Measurements from ENCODE around the gene ULK2.

The ULK2 gene

DNA sequence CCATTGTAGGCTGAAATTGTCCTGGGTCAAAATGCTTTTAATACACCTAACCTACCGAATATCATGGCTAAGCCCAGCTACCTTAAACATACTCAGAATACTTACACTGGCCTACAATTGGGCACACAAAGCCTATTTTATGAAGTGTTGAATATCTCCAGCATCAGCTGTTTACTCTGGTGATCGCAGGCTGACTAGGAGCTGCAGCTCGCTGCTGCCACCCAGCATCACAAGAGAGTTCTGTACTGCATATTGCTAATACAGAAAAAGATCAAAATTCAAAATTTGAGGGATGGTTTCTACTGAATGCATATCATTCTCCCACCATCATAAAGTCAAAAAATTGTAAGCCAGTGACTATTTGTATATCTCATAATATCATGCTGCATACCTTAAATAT, 55.3 kb downstream of the ULK2 start:
- peak in 1 of 2 experiments; percentile 60 for DNase-seq (ENCODE audit: low read depth in 1 of 2, low spot score in 1 of 2)
- TF ChIP-seq JUND (IDR thresholded peaks at IDR 0.05; ENCODE audit: low read depth): no peak
- in situ Hi-C loops (cut with HindIII; ENCODE audit: low pct_unique_long_range_greater_than_20kb, low sequenced_read_pairs): no loop called here

DNA sequence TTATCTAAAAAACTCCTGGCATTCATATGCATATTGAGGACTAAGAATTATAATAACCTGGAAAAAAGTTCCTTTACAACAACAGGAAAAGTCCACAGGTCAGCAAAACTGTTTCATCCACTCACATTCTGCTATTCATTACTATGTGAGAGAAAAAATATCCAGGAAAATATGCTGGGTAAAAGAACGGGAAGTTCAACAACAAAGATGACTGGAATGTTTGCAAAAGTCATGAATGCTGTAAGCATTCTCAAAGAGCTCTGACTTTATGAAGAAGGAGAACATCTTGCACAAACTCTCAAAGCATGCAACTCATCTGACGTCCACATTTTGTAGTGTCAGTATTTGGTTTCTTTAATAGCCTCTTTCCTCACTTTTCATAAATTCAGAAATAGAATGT, 62.7 kb downstream of the ULK2 start:
- no peak for DNase-seq (ENCODE audit: low read depth in 1 of 2, low spot score in 1 of 2)
- in situ Hi-C loops (cut with HindIII; ENCODE audit: low pct_unique_long_range_greater_than_20kb, low sequenced_read_pairs): no loop called here
- no peak for TF ChIP-seq JUND (IDR thresholded peaks at IDR 0.05; ENCODE audit: low read depth)

GRCh38 chr17:19800571-19800970, 67.2 kb downstream of the ULK2 start:
- in situ Hi-C loops (cut with HindIII; ENCODE audit: low pct_unique_long_range_greater_than_20kb, low sequenced_read_pairs): no loop called here
- no peak for TF ChIP-seq JUND (IDR thresholded peaks at IDR 0.05; ENCODE audit: low read depth)
- DNase-seq (ENCODE audit: low read depth in 1 of 2, low spot score in 1 of 2): no peak

- peak in 1 of 2 experiments; percentile 77 for DNase-seq (ENCODE audit: low read depth in 1 of 2, low spot score in 1 of 2)
- TF ChIP-seq JUND (IDR thresholded peaks at IDR 0.05; ENCODE audit: low read depth): no peak
- in situ Hi-C loops (cut with HindIII; ENCODE audit: low pct_unique_long_range_greater_than_20kb, low sequenced_read_pairs): no loop called here
These were observed 67.9 kb downstream of the ULK2 start for GRCh38 chr17:19799796-19800195.

GRCh38 chr17:19796457-19796856, 71.3 kb downstream of the ULK2 start:
- DNase-seq (ENCODE audit: low read depth in 1 of 2, low spot score in 1 of 2): no peak
- in situ Hi-C loops (cut with HindIII; ENCODE audit: low pct_unique_long_range_greater_than_20kb, low sequenced_read_pairs): no loop called here
- TF ChIP-seq JUND (IDR thresholded peaks at IDR 0.05; ENCODE audit: low read depth): no peak

DNA sequence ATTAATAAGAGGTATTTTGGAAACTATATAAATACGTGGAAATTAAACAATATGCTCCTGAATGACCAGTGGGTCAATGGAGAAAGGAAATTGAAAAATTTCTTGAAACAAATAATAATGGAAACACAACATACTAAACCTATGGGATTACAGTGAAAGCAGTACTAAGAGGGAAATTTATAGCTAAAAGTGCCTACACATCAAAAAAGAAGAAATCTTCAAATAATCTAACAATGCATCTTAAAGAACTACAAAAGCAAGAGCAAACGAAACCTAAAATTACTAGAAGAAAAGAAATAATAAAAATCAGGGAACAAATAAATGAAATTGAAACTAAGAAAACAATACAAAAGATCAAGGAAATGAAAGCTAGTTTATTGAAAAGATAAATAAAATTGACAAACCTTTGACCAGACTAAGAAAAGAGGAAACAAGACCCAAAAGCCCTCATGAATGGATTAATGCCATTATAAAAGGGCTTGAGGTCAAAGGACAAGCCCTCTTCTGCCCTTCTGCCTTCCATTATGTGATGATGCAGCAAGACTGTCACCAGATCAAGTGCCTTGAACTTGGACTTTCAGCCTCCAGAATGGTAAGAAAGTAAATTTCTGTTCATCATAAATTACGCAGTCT, 75.7 kb downstream of the ULK2 start:
- in situ Hi-C loops (cut with HindIII; ENCODE audit: low pct_unique_long_range_greater_than_20kb, low sequenced_read_pairs): no loop called here
- no peak for DNase-seq (ENCODE audit: low read depth in 1 of 2, low spot score in 1 of 2)

DNA sequence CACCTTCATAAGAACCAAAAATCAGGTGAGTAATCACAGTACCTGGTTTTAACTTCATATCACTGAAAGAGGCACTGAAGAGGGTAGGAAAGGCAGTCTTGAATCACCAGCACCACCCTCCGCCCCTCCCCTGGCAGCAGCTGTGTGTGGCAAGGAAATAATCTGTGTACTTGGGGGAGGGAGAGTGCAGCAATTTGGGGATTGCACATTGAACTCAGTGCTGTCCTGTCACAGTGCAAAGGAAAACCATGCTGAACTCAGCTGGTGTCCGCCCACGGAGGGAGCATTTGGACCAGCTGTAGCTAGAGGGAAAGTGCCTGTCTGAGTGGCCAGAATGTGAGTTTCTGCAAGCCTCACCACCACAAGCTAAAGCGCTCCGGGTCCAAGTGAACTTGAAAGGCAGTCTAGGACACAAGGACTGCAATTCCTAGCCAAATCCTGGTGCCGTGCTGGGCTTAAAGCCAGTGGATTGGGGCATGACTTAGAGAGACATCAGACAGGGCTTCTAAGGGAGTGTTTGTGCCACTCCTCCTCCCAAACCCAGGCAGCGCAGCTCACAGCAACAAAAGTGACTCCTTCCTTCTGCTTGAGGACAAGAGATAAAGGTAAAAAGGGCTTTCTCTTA, 79.9 kb downstream of the ULK2 start:
- DNase-seq (ENCODE audit: low read depth in 1 of 2, low spot score in 1 of 2): no peak
- in situ Hi-C loops (cut with HindIII; ENCODE audit: low pct_unique_long_range_greater_than_20kb, low sequenced_read_pairs): no loop called here
- TF ChIP-seq JUND (IDR thresholded peaks at IDR 0.05; ENCODE audit: low read depth): no peak

More for the DNA sequence above, 75.7 kb downstream of the ULK2 start:
- no peak for TF ChIP-seq JUND (IDR thresholded peaks at IDR 0.05; ENCODE audit: low read depth)

DNA sequence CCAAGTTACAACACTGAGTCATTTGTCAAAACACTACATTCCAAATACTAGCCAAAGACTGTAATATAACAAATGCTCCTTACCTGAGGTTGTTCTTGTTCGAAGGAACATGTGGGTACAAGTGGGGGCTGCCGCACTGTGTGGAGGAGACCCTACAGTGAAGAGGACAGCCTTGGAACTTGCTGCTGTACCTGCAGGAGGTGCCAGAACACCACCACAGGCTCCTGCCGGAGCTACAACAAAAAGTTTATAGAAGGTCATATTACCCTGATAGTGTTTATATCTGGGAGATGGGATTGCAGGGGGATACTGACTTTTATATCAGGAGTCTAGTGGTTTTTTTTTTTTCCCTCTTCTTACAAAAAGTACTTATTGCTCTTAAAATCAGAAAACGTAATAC, 81.9 kb downstream of the ULK2 start:
- in situ Hi-C loops (cut with HindIII; ENCODE audit: low pct_unique_long_range_greater_than_20kb, low sequenced_read_pairs): no loop called here
- TF ChIP-seq JUND (IDR thresholded peaks at IDR 0.05; ENCODE audit: low read depth): no peak
- no peak for DNase-seq (ENCODE audit: low read depth in 1 of 2, low spot score in 1 of 2)

- in situ Hi-C loops (cut with HindIII; ENCODE audit: low pct_unique_long_range_greater_than_20kb, low sequenced_read_pairs): no loop called here
- peak in 1 of 2 experiments; percentile 52 for DNase-seq (ENCODE audit: low read depth in 1 of 2, low spot score in 1 of 2)
- no peak for TF ChIP-seq JUND (IDR thresholded peaks at IDR 0.05; ENCODE audit: low read depth)
These were observed 86.0 kb downstream of the ULK2 start for GRCh38 chr17:19781488-19782458.

DNA sequence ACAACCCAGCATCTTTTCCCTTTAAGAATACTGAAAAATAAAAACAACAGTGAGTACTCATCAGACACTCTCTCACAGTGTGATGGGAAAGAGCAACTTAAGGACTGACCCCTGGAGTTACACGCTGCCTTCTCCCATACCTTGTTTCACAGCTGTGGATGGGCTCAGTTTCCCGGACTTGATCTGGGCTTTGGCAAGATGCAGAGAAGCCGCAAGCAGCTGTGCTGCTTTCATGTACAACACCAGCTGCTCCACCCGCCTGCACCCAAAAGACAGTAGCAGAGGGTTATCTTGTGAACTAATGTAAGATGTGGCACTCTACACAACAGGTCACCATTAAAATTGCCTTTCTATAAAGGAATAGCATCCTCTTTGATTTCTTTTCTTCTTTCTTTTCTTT, 86.9 kb downstream of the ULK2 start:
- DNase-seq (ENCODE audit: low read depth in 1 of 2, low spot score in 1 of 2): no peak
- in situ Hi-C loops (cut with HindIII; ENCODE audit: low pct_unique_long_range_greater_than_20kb, low sequenced_read_pairs): no loop called here
- TF ChIP-seq JUND (IDR thresholded peaks at IDR 0.05; ENCODE audit: low read depth): no peak

GRCh38 chr17:19773534-19773933, 94.2 kb downstream of the ULK2 start:
- DNase-seq (ENCODE audit: low read depth in 1 of 2, low spot score in 1 of 2): no peak
- TF ChIP-seq JUND (IDR thresholded peaks at IDR 0.05; ENCODE audit: low read depth): no peak
- in situ Hi-C loops (cut with HindIII; ENCODE audit: low pct_unique_long_range_greater_than_20kb, low sequenced_read_pairs): no loop called here

DNA sequence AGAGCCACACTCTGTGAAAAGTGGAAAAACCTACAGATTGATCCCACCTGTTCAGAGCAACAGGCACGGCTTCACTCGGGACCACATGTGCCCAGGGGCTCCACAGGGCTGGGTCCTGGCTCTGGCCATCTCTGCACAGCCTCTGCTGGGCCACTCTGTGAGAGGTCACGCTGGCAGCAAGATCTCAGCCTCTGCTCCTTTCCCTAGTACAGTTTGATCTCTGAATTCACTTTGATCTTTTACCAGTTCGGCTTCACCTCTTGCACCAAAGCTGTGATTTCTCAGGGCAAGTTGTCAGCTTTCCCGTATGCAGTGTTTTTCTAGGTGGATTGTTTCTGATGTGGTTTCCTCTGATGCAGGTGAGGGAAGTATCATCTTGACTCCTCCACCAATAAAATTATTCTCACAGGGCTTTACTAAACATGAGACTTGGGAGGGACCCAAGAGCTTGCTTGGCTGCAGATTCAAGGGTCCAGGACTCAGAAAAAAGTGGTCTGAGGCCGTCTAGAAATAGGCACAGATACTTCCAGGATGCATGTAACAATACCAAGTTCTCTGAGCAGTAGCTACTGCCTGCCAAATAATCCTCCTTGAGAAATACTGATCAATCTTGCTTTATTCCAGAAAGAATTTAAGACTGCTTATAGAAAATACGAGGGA, 95.6 kb downstream of the ULK2 start:
- no peak for TF ChIP-seq JUND (IDR thresholded peaks at IDR 0.05; ENCODE audit: low read depth)
- in situ Hi-C loops (cut with HindIII; ENCODE audit: low pct_unique_long_range_greater_than_20kb, low sequenced_read_pairs): no loop called here
- DNase-seq (ENCODE audit: low read depth in 1 of 2, low spot score in 1 of 2): no peak
